Kidney epithelial cell (primary cell): ENCODE measurements around the gene CHRNA1. TPM values are rescaled to one million over a fixed set of nuclear protein-coding genes. Genes with fewer than 3 reads are reported as not detected.

Experiments
- DNase-seq: peaks from one replicate; pipeline ENCODE4 v3.0.0-alpha.2; 2010; ENCODE audit warnings: low read depth
- H3K27me3 ChIP-seq: 2 replicates; pipeline ENCODE4 v1.6.0; 2011; ENCODE audit warnings: low read length; ENCODE audit not compliant: control insufficient read depth, insufficient read depth
- H3K36me3 ChIP-seq: 2 replicates; pipeline ENCODE4 v1.5.1; 2011; ENCODE audit warnings: low read length; ENCODE audit not compliant: control insufficient read depth, insufficient read depth
- H3K4me3 ChIP-seq: 2 replicates; pipeline ENCODE4 v1.5.1; 2011; ENCODE audit warnings: low read depth, mild to moderate bottlenecking, control low read depth, low read length
- CTCF ChIP-seq: IDR thresholded peaks from 2 replicates; pipeline ENCODE4 v1.5.1; 2011; ENCODE audit warnings: mild to moderate bottlenecking, moderate library complexity, low read length, control low read depth, inconsistent platforms; ENCODE audit not compliant: insufficient read depth, poor library complexity, severe bottlenecking
- total RNA-seq: library from RNA; depleted of rRNA; stranded (reverse); fragments of >200 nt; gene quantifications from 2 replicates; pipeline ENCODE4 v1.2.3, GENCODE V29; 2015

The CHRNA1 gene
- total RNA-seq, 1 donor from 2014 or later = not detected

- Histone ChIP-seq H3K4me3 (no peak overlapping the region), H3K36me3 (no peaks in the 10 kb centered on the region), H3K27me3 (no peaks in the 10 kb centered on the region)
- TF ChIP-seq CTCF = no peak
- DNase-seq = no peak
Observed at GRCh38 chr2:174800436-174801205, 36.3 kb upstream of the CHRNA1 start.

- Histone ChIP-seq H3K4me3 (no peak overlapping the region), H3K27me3 (no peaks in the 10 kb centered on the region), H3K36me3 (no peaks in the 10 kb centered on the region)
- TF ChIP-seq CTCF = no peak
- DNase-seq = no peak
Observed at GRCh38 chr2:174798801-174799200, 34.5 kb upstream of the CHRNA1 start.

- H3K4me3 ChIP-seq = no peak overlapping the region
- no peak for DNase-seq
- no peaks in the 10 kb centered on the region for H3K36me3 ChIP-seq
- no peaks in the 10 kb centered on the region for H3K27me3 ChIP-seq
- no peak for TF ChIP-seq CTCF
Observed at GRCh38 chr2:174797781-174798276, 33.6 kb upstream of the CHRNA1 start.

GRCh38 chr2:174796319-174796771 is 32.1 kb upstream of the CHRNA1 start:
- no peak for TF ChIP-seq CTCF
- Histone ChIP-seq H3K27me3 (no peaks in the 10 kb centered on the region), H3K4me3 (no peak overlapping the region), H3K36me3 (no peaks in the 10 kb centered on the region)
- no peak for DNase-seq

GRCh38 chr2:174794851-174795374 is 30.6 kb upstream of the CHRNA1 start:
- DNase-seq = no peak

More at GRCh38 chr2:174794851-174795374, 30.6 kb upstream of the CHRNA1 start:
- H3K4me3 ChIP-seq = no peak overlapping the region
- no peaks in the 10 kb centered on the region for H3K36me3 ChIP-seq
- no peak for TF ChIP-seq CTCF
- no peaks in the 10 kb centered on the region for H3K27me3 ChIP-seq
